Activated CD4-positive, alpha-beta T cell treated with anti-CD3 and anti-CD28 coated beads, Interleukin-2, amount 50 U/mL, for 4 hours (primary cell): ENCODE results near the gene SLC25A31.

ENCODE experiments used
- DNase-seq, 2 experiments: peaks; one replicate each; pipeline ENCODE4 v3.0.0-alpha.2; 2020

The SLC25A31 gene

DNA sequence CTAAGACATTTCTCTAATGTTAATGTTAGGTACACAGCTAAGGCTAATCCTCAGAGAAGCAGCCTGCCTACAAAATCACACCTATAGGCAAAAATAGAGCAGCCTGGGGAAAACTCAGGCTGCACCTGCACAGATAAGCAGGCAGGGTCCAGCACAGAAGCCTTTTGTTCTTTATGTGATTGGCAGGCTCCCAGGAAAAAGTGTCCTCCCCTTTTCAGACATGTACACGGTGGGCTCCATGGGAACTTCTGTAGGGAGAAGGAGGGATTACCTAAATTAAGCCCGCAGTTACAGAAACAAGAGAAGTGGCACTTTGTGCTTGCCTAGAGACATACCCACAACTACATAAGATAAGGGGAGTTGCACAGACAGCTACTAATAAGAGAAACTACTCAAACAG is 47.9 kb downstream of the SLC25A31 start:
- DNase-seq = no peak

GRCh38 chr4:127780598-127780997 is 50.4 kb downstream of the SLC25A31 start:
- no peak for DNase-seq

- no peak for DNase-seq
Observed at GRCh38 chr4:127781300-127782024, 51.3 kb downstream of the SLC25A31 start.

GRCh38 chr4:127782025-127782274 is 51.8 kb downstream of the SLC25A31 start:
- DNase-seq = no peak

DNA sequence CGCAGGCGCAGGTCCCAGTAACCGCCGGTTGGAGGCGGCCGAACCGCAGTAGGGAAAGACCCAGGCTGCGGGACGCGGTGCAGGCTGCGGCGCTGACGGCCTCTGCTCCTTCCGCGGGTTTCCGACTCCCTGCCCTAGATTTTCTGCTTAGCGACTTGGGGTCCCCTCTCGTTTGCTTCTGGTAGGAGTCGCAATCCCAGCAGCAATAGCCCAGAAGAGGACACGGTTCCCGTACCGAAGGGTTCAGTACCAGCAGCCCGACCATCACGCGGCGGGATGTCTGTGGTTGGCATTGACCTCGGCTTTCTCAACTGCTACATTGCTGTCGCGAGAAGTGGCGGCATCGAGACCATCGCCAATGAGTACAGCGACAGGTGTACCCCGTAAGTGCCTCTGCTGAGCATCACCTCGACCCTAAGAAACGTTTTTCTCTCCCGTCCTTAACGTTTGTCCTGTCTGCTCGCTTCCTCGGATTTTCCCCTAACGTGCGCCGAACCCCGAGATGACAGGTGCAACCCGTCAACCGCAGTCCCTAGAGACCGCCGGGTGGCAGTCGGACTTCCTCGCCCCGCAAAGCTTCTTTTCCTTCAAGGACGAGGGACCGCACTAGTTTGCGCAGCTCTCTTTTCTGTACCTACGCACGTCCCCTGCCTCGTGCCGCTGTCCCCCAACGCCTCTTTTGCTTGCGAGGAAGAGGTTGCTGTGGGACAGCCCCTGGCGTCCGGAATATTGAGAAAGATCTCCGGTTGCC is 52.2 kb downstream of the SLC25A31 start, which contains the start of gene HSPA4L:
HSPA4L (plus strand) TSS at position 48 of the 751 bp plus-strand sequence; CDS start at position 277, 229 bp downstream.
- peak; percentile 1 to 5 for DNase-seq

- DNase-seq = no peak
Observed at GRCh38 chr4:127783026-127783769, 53.0 kb downstream of the SLC25A31 start.

- no peak for DNase-seq
Observed at GRCh38 chr4:127783955-127784770, 54.0 kb downstream of the SLC25A31 start.

GRCh38 chr4:127788517-127788916 is 58.3 kb downstream of the SLC25A31 start:
- no peak for DNase-seq

- DNase-seq = no peak
Observed at GRCh38 chr4:127791391-127791790, 61.2 kb downstream of the SLC25A31 start.

DNA sequence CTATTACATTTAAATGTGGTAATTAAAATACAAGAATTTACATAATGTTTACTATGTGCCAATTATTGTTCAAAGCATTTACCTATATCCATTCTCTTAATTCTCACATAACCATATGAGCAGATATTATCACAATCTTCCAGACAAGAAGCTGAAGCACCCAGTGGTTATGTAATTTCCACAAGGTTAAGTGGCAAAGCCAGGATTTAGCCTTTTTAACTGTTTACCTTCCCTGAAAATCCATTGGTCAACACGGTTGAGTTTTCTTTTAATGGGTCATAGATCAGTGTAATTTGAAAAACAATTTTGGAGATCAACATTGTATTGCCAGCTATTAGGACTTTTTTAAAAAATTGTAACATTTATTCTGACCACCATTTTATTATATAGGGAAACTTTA is 63.3 kb downstream of the SLC25A31 start:
- DNase-seq = no peak

DNA sequence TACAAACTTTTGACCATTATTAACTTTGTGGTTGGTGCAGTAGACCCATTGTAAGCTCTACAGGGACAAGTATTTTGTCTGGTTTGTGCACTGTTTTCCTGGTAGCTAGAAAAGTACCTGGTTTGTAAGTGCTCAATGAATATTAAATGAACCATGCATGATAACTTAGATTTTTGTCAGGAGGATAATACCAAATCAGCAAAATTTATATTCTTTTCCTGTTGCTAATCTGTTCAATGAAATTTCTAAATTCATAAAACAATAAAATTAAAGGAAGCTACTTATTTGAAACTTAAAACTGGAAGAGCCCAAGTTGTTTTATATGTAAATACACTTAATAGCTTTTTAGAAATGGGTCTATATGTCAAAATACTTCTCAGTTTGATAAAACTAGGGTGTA is 69.5 kb downstream of the SLC25A31 start:
- DNase-seq = no peak

DNA sequence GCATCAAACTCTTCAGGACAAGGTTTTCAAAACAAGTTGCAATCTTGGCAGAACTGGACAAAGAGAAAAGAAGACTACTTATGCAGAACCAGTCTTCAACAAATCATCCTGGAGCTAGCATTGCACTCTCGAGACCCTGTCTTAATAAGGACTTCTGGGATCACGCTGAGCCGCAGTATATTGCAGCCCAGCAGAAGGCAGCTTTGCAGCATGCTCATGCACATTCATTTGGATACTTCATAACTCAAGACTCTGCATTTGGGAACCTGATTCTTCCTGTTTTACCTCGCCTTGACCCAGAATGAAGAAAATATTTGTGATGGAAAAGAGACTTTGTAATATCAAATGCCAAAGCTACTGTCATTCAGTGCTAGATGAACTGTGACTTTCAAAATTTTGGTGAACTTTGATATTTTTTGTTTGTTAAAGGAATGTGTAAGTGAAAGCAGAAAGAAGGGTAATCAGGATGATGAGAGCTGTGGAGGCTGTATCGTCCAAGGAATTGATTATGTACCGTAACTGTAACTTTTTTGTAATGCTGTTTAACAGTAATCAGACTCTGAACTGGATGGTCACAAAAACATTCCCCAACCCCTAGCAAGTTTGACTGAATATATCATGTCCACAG is 79.1 kb downstream of the SLC25A31 start:
- no peak for DNase-seq

GRCh38 chr4:127810551-127810950 is 80.4 kb downstream of the SLC25A31 start:
- DNase-seq = no peak

GRCh38 chr4:127822430-127822829 is 92.2 kb downstream of the SLC25A31 start:
- no peak for DNase-seq
